Measurements from ENCODE around the gene SOAT1. TPM values are rescaled to one million over a fixed set of nuclear protein-coding genes. Genes with fewer than 3 reads are reported as not detected.
"Not testable (repeated sequence)": the region's sequence is repeated elsewhere in the genome, so short reads cannot be mapped to it uniquely, and the experiment has no call there.

The SOAT1 gene
- 100 to 1,000 TPM; 127 to 803 (median 291) TPM for total RNA-seq
- 100 to 1,000 TPM in 1 of 3 donors, 10 to 100 TPM in 2; 36.9 to 675 (median 49.4) TPM for polyA plus RNA-seq
- long read RNA-seq, donor 1, full-length matches to known transcripts, result 100 of 253 reads
- long read RNA-seq, donor 1, partial matches to known transcripts, result 129 of 253 reads
- long read RNA-seq, donor 1, other reads (novel, unspliced or antisense), result 24 of 253 reads
- long read RNA-seq, donor 2, full-length matches to known transcripts, result 32 of 92 reads
- long read RNA-seq, donor 2, partial matches to known transcripts, result 60 of 92 reads
- long read RNA-seq, donor 2, other reads (novel, unspliced or antisense), result 0 of 92 reads
- long read RNA-seq, donor 3, full-length matches to known transcripts, result 104 of 202 reads
- long read RNA-seq, donor 3, partial matches to known transcripts, result 88 of 202 reads
- long read RNA-seq, donor 3, other reads (novel, unspliced or antisense), result 10 of 202 reads
- long read RNA-seq, donor 4, full-length matches to known transcripts, result 147 of 215 reads
- long read RNA-seq, donor 4, partial matches to known transcripts, result 25 of 215 reads
- long read RNA-seq, donor 4, other reads (novel, unspliced or antisense), result 43 of 215 reads
- long read RNA-seq, donor 5, full-length matches to known transcripts, result 596 of 660 reads
- long read RNA-seq, donor 5, partial matches to known transcripts, result 25 of 660 reads
- long read RNA-seq, donor 5, other reads (novel, unspliced or antisense), result 39 of 660 reads
- long read RNA-seq, donor 6, full-length matches to known transcripts, result 40 of 53 reads
- long read RNA-seq, donor 6, partial matches to known transcripts, result 4 of 53 reads
- long read RNA-seq, donor 6, other reads (novel, unspliced or antisense), result 9 of 53 reads
- long read RNA-seq, donor 7, full-length matches to known transcripts, result 29 of 159 reads
- long read RNA-seq, donor 7, partial matches to known transcripts, result 124 of 159 reads
- long read RNA-seq, donor 7, other reads (novel, unspliced or antisense), result 6 of 159 reads
- long read RNA-seq, donor 8, full-length matches to known transcripts, result 115 of 266 reads
- long read RNA-seq, donor 8, partial matches to known transcripts, result 119 of 266 reads
- long read RNA-seq, donor 8, other reads (novel, unspliced or antisense), result 32 of 266 reads
- long read RNA-seq, donor 9, full-length matches to known transcripts, result 59 of 288 reads
- long read RNA-seq, donor 9, partial matches to known transcripts, result 184 of 288 reads
- long read RNA-seq, donor 9, other reads (novel, unspliced or antisense), result 45 of 288 reads
- long read RNA-seq, donor 10, full-length matches to known transcripts, result 28 of 103 reads
- long read RNA-seq, donor 10, partial matches to known transcripts, result 39 of 103 reads
- long read RNA-seq, donor 10, other reads (novel, unspliced or antisense), result 36 of 103 reads

DNA sequence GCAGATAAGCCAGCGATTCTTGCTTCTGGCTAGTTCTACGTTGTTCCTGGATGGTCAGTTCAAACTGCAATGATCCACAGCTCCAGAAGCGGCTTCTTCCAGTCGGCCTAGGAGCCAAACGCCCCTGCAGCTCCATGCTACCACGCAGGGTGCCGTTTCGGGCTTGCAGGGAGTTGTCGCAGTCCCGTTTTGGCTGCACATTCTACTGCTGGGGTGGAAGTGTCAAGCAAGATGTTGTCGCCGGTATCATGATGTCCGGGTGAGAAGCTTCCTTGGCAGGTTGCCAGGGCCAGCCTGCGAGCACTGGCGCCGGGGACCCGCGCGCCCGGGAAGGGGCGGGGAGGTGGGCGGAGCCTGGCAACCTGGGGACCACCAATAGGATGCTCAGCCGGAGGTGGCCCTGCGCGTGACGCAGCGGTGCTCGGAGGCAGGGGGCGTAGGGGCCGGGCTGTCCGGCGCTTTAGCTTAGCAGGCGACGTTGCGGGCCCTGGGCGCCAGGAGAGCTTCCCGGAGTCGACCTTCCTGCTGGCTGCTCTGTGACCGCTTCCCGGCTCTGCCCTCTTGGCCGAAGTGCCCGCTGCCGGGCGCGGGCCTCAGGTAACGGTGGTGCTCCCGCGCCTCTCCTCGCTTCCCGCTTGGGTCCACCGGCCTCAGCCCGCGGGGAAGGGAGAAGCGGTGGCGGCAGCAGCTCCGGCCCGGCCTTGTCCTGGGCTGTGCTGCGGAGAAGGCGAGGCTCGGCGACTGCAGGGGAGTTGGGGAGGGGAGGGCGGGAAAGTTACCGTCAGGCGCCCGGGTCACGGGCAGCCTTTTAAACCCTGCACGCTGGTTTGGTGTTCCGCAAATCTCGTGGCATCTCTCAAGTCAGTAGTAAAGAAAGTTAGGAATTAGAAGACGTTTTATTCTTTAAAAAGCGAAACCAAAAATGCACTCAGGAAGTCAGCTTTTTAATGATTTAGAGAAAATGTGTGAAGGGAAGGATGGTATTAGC is at the start of gene SOAT1:
Gene SOAT1, plus strand, starts transcription at position 458 of the 988 bp plus-strand sequence. CDS start 8,888 bp downstream, outside the sequence.
- Histone ChIP-seq H3K4me1 (replicated peaks in 1 of 2) (peaks cover 12 to 36% of the 10 kb centered on the region in 2 donors), H3K9me3 (replicated peaks in 1 of 3) (no peaks in the 10 kb centered on the region), H3K27me3 (no peaks in the 10 kb centered on the region), H3K4me3 (peak within 1 kb of the TSS; percentile 51 to 97 (median 80)), H3K27ac (peak within 1 kb of the TSS; percentile 86 to 97 (median 94)), H3K36me3 (replicated peaks in 1 of 2) (no peaks in the 10 kb centered on the region)
- 0 to 1% (median 1%) methylated on average over 36 to 71 of the region's 71 CpGs for WGBS, 4 donors
- TF ChIP-seq, protein P1, sequence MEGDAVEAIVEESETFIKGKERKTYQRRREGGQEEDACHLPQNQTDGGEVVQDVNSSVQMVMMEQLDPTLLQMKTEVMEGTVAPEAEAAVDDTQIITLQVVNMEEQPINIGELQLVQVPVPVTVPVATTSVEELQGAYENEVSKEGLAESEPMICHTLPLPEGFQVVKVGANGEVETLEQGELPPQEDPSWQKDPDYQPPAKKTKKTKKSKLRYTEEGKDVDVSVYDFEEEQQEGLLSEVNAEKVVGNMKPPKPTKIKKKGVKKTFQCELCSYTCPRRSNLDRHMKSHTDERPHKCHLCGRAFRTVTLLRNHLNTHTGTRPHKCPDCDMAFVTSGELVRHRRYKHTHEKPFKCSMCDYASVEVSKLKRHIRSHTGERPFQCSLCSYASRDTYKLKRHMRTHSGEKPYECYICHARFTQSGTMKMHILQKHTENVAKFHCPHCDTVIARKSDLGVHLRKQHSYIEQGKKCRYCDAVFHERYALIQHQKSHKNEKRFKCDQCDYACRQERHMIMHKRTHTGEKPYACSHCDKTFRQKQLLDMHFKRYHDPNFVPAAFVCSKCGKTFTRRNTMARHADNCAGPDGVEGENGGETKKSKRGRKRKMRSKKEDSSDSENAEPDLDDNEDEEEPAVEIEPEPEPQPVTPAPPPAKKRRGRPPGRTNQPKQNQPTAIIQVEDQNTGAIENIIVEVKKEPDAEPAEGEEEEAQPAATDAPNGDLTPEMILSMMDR (IDR thresholded peaks at IDR 0.05), result peak in 1 of 6 experiments; percentile 27
- TF ChIP-seq POLR2A (IDR thresholded peaks at IDR 0.05), result peak; percentile 86 to 98
- DNase-seq, result peak; percentile 97 to 98 (median 98)
- intact Hi-C loops (cut with DNase I), result loop anchor here in 1 of 2 donors (5.0 to 10.0 kb wide), 2 partner anchors 71 to 211 kb away; partner anchors contain the start of genes AXDND1 and TOR3A

DNA sequence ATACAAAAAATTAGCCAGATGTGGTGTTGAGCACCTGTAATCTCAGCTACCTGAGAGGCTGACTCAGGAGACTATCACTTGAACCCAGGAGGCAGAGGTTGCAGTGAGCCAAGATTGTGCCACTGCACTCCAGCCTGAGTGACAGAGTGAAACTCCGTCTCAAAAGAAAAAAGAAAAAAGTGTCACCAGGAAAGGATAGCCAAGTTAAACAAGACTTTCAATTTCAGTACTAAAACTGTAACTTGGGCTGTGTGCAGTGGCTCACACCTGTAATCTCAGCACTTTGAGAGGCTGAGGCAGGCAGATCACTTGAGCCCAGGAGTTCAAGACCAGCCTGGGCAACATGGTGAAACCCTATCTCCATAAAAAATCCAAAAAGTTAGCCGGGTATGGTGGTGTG is 48.2 kb upstream of the SOAT1 start:
- H3K4me1 ChIP-seq (replicated peaks in 1 of 2); H3K27ac ChIP-seq; H3K9me3 ChIP-seq (replicated peaks in 1 of 3); intact Hi-C loops (cut with DNase I); H3K27me3 ChIP-seq; DNase-seq; H3K4me3 ChIP-seq; H3K36me3 ChIP-seq (replicated peaks in 1 of 2): not testable (repeated sequence)
- 66 to 75% (median 74%) methylated on average over 2 of the region's 2 CpGs for WGBS, 4 donors

DNA sequence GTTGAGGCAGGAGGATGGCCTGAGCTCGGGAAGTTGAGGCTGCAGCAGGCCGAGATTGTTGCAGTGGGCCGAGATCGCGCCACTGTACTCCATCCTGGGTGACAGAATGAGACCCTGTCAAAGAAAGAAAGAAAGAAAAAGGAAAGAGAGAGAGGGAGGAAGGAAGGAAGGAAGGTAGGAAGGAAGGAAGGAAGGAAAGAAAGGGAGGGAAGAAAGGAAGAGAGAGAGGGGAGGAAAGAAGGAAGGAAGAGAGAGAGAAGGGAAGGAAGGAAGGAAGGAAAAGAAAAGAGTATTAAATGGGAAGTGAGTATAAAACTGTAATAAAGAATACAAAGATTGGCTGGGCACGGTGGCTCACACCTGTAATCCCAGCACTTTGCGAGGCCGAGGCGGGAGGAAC is 45.7 kb upstream of the SOAT1 start:
- no peak for TF ChIP-seq POLR2A (IDR thresholded peaks at IDR 0.05)
- TF ChIP-seq, protein P1 (IDR thresholded peaks at IDR 0.05), result no peak
- intact Hi-C loops (cut with DNase I), result loop anchor here in 1 of 2 donors (2.0 kb wide), 1 partner anchor 123 kb away; no protein-coding TSS in a partner anchor
- H3K4me3 ChIP-seq, result no peak overlapping the region
- no peak for DNase-seq
- H3K27ac ChIP-seq, result no peak overlapping the region
- H3K4me1 ChIP-seq (replicated peaks in 1 of 2), result no peaks in the 10 kb centered on the region
- no peaks in the 10 kb centered on the region for H3K9me3 ChIP-seq (replicated peaks in 1 of 3)
- whole genome bisulfite sequencing, 4 donors, result 81 to 89% (median 84%) methylated on average over 9 of the region's 9 CpGs
- H3K36me3 ChIP-seq (replicated peaks in 1 of 2), result no peaks in the 10 kb centered on the region
- no peaks in the 10 kb centered on the region for H3K27me3 ChIP-seq
